K562 (cell line): ENCODE data around the gene ZNF500. TPM values are rescaled to one million over a fixed set of nuclear protein-coding genes. Genes with fewer than 3 reads are reported as not detected.

Experiments used
- HMG20A ChIP-seq: fragments of 450-650 bp; formaldehyde crosslinking; conservative IDR thresholded peaks from 2 replicates; pipeline ENCODE4 v1.4.0; 2020; ENCODE audit warnings: mild to moderate bottlenecking, mixed read lengths
- MEF2D ChIP-seq: conservative IDR thresholded peaks from 2 replicates; pipeline ENCODE4 v1.6.1; 2016; ENCODE audit warnings: low read depth, missing genetic modification characterization, missing compliant biosample characterization
- SIX5 ChIP-seq, 2 experiments: IDR thresholded peaks; 2 replicates each; pipeline ENCODE4 v1.6.1; 2011; ENCODE audit warnings: low read length in 2 of 2, borderline replicate concordance in 1 of 2, low read depth in 1 of 2, mild to moderate bottlenecking in 1 of 2, moderate library complexity in 1 of 2; ENCODE audit not compliant: insufficient read depth in 1 of 2
- polyA plus RNA-seq, 8 experiments: library from polyadenylated mRNA; depleted of rRNA in 4 of 8; stranded (reverse) in 5 of 8; unstranded in 3 of 8; fragments of >200 nt; fragmentation: Nextera tagmentation in 2 of 8; fragmentation: Illumina TruSeq in 1 of 8; extraction: Ambion mirVana in 2 of 8; extraction: Trizol in 1 of 8; gene quantifications; 2 replicates each; pipeline versions ENCODE4 v1.2.1 to v1.2.3, GENCODE V29; 2011 to 2014; ENCODE audit warnings: inconsistent platforms in 1 of 8, missing spikeins in 1 of 8
- total RNA-seq, 7 experiments: library from RNA; depleted of rRNA in 6 of 7; stranded (reverse); fragments of >200 nt in 6 of 7; fragmentation: Illumina TruSeq in 2 of 7; extraction: Trizol in 2 of 7; gene quantifications; 2 replicates each; pipeline versions ENCODE4 v1.2.1 to v1.2.3, GENCODE V29; 2011 to 2021; ENCODE audit warnings: low replicate concordance in 1 of 7
- TF ChIP-seq, protein P1 (sequence below): fragments of 200-600 bp; sonication (generic); IDR thresholded peaks from one replicate; pipeline ENCODE4 v1.6.1; 2012; ENCODE audit warnings: mild to moderate bottlenecking, low read depth, low read length, inconsistent platforms

Gene ZNF500
- total and polyA plus RNA-seq, 9 of the 15 experiments (the other 6 are each of a cell fraction or from before 2014, with no cell fraction given) = 0.80 to 20.8 (median 5.3) TPM

DNA sequence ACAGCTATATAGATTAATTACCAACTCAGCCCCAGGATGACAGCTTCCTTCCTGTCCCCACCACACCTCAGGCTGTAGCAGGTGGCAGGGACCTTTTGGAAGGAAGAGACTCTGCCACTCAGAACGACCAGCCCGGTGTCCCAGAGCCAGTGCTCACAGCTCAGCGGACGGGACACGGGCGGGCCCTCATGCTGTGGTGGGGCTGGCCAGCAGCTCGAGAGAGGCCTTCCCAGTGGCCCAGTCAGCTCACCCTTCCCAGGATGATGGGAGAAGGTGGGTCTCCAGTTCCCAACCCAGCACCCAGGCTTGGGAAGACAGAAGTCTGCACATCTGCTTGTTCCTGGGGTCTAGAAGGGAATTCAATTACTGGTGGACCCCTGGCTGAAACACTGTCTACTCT, 63.1 kb downstream of the ZNF500 start (continued):
- TF ChIP-seq, protein P1, sequence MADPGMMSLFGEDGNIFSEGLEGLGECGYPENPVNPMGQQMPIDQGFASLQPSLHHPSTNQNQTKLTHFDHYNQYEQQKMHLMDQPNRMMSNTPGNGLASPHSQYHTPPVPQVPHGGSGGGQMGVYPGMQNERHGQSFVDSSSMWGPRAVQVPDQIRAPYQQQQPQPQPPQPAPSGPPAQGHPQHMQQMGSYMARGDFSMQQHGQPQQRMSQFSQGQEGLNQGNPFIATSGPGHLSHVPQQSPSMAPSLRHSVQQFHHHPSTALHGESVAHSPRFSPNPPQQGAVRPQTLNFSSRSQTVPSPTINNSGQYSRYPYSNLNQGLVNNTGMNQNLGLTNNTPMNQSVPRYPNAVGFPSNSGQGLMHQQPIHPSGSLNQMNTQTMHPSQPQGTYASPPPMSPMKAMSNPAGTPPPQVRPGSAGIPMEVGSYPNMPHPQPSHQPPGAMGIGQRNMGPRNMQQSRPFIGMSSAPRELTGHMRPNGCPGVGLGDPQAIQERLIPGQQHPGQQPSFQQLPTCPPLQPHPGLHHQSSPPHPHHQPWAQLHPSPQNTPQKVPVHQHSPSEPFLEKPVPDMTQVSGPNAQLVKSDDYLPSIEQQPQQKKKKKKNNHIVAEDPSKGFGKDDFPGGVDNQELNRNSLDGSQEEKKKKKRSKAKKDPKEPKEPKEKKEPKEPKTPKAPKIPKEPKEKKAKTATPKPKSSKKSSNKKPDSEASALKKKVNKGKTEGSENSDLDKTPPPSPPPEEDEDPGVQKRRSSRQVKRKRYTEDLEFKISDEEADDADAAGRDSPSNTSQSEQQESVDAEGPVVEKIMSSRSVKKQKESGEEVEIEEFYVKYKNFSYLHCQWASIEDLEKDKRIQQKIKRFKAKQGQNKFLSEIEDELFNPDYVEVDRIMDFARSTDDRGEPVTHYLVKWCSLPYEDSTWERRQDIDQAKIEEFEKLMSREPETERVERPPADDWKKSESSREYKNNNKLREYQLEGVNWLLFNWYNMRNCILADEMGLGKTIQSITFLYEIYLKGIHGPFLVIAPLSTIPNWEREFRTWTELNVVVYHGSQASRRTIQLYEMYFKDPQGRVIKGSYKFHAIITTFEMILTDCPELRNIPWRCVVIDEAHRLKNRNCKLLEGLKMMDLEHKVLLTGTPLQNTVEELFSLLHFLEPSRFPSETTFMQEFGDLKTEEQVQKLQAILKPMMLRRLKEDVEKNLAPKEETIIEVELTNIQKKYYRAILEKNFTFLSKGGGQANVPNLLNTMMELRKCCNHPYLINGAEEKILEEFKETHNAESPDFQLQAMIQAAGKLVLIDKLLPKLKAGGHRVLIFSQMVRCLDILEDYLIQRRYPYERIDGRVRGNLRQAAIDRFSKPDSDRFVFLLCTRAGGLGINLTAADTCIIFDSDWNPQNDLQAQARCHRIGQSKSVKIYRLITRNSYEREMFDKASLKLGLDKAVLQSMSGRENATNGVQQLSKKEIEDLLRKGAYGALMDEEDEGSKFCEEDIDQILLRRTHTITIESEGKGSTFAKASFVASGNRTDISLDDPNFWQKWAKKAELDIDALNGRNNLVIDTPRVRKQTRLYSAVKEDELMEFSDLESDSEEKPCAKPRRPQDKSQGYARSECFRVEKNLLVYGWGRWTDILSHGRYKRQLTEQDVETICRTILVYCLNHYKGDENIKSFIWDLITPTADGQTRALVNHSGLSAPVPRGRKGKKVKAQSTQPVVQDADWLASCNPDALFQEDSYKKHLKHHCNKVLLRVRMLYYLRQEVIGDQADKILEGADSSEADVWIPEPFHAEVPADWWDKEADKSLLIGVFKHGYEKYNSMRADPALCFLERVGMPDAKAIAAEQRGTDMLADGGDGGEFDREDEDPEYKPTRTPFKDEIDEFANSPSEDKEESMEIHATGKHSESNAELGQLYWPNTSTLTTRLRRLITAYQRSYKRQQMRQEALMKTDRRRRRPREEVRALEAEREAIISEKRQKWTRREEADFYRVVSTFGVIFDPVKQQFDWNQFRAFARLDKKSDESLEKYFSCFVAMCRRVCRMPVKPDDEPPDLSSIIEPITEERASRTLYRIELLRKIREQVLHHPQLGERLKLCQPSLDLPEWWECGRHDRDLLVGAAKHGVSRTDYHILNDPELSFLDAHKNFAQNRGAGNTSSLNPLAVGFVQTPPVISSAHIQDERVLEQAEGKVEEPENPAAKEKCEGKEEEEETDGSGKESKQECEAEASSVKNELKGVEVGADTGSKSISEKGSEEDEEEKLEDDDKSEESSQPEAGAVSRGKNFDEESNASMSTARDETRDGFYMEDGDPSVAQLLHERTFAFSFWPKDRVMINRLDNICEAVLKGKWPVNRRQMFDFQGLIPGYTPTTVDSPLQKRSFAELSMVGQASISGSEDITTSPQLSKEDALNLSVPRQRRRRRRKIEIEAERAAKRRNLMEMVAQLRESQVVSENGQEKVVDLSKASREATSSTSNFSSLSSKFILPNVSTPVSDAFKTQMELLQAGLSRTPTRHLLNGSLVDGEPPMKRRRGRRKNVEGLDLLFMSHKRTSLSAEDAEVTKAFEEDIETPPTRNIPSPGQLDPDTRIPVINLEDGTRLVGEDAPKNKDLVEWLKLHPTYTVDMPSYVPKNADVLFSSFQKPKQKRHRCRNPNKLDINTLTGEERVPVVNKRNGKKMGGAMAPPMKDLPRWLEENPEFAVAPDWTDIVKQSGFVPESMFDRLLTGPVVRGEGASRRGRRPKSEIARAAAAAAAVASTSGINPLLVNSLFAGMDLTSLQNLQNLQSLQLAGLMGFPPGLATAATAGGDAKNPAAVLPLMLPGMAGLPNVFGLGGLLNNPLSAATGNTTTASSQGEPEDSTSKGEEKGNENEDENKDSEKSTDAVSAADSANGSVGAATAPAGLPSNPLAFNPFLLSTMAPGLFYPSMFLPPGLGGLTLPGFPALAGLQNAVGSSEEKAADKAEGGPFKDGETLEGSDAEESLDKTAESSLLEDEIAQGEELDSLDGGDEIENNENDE = no peak
- TF ChIP-seq HMG20A (no peak), SIX5 (IDR thresholded peaks at IDR 0.05; ENCODE audit: borderline replicate concordance in 1 of 2, insufficient read depth in 1 of 2, low read depth in 1 of 2, low read length in 2 of 2) (no peak), MEF2D (tag) (no peak)
